Endothelial cell of umbilical vein (primary cell): ENCODE data around the gene TCIRG1. TPM values are rescaled to one million over a fixed set of nuclear protein-coding genes. Genes with fewer than 3 reads are reported as not detected.

Experiments used
- BruUV-seq: library from RNA; stranded (reverse); fragments of 400-500 nt; replicated peaks from 2 replicates; lab custom pipeline; 2021; lab: Mats Ljungman, UMichigan
- CTCF ChIA-PET: fragments of 300-600, 350-600 bp; sonication (Branson Sonifier 250); formaldehyde crosslinking; loops from one replicate; lab custom pipeline; 2021; ENCODE audit warnings: antibody characterized with exemption, inconsistent platforms; lab: Charles Lee
- POLR2A ChIA-PET: fragments of 300-600, 350-600 bp; sonication (Branson Sonifier 250); formaldehyde crosslinking; loops from one replicate; lab custom pipeline; 2021; ENCODE audit warnings: antibody characterized with exemption, inconsistent platforms; lab: Charles Lee
- DNase-seq: peaks from one replicate; pipeline ENCODE4 v3.0.0-alpha.2; 2011; ENCODE audit warnings: low read depth, low spot score
- FAIRE-seq: peaks from 2 replicates; lab custom pipeline; 2011; peaks lifted over from hg19 to GRCh38; lab: Jason Lieb, UNC
- H2AFZ ChIP-seq: 2 replicates; pipeline ENCODE4 v1.6.0; 2012; ENCODE audit warnings: low read depth, low read length, control low read depth, inconsistent platforms
- H3K27ac ChIP-seq: 2 replicates; pipeline ENCODE4 v1.5.1; 2011; ENCODE audit warnings: low read depth, mild to moderate bottlenecking, control low read depth, low read length, moderate library complexity; ENCODE audit not compliant: insufficient read depth
- H3K27me3 ChIP-seq, 2 experiments: 2 replicates each; pipeline versions ENCODE4 v1.6.0 to v1.6.1; 2011; ENCODE audit warnings: low read length in 2 of 2, mixed read lengths in 1 of 2; ENCODE audit not compliant: control insufficient read depth in 2 of 2, insufficient read depth in 2 of 2
- H3K36me3 ChIP-seq, 2 experiments: 2 replicates in 1 of 2; 3 replicates in 1 of 2; pipeline ENCODE4 v1.5.1; 2011; ENCODE audit warnings: low read length in 2 of 2, mild to moderate bottlenecking in 1 of 2, moderate library complexity in 1 of 2; ENCODE audit not compliant: control insufficient read depth in 2 of 2, insufficient read depth in 2 of 2; ENCODE audit errors: extremely low read depth in 1 of 2
- H3K4me1 ChIP-seq: 3 replicates; pipeline ENCODE4 v1.5.1; 2011; ENCODE audit warnings: mild to moderate bottlenecking, low read length; ENCODE audit not compliant: control insufficient read depth, insufficient read depth; ENCODE audit errors: extremely low read depth
- H3K4me2 ChIP-seq: 2 replicates; pipeline ENCODE4 v1.6.1; 2011; ENCODE audit warnings: low read length, control low read depth, mixed read lengths; ENCODE audit not compliant: insufficient read depth
- H3K4me3 ChIP-seq, 3 experiments: fragments of 200-600 bp in 1 of 3; sonication (generic), shearing (Covaris generic) in 1 of 3; replicated peaks in 1 of 3; 2 replicates each; pipeline ENCODE4 v1.5.1; 2011 to 2016; ENCODE audit warnings: control low read depth in 3 of 3, low read length in 3 of 3, mild to moderate bottlenecking in 2 of 3, inconsistent platforms in 1 of 3, low read depth in 1 of 3, moderate library complexity in 1 of 3; ENCODE audit not compliant: insufficient read depth in 1 of 3
- H3K79me2 ChIP-seq: 2 replicates; pipeline ENCODE4 v1.6.0; 2012; ENCODE audit warnings: low read length, inconsistent platforms; ENCODE audit not compliant: control insufficient read depth, insufficient read depth
- H3K9ac ChIP-seq: replicated peaks from 2 replicates; pipeline ENCODE3; 2011; ENCODE audit warnings: low read length, control low read depth; ENCODE audit not compliant: insufficient read depth; ENCODE audit errors: extremely low read depth
- H3K9me1 ChIP-seq: replicated peaks from 3 replicates; pipeline ENCODE4 v1.6.0; 2011; ENCODE audit warnings: mild to moderate bottlenecking, low read length; ENCODE audit not compliant: control insufficient read depth, insufficient read depth; ENCODE audit errors: extremely low read depth
- H3K9me3 ChIP-seq: replicated peaks from 2 replicates; pipeline ENCODE4 v1.5.1; 2012; ENCODE audit warnings: low read length, inconsistent platforms; ENCODE audit not compliant: control insufficient read depth, insufficient read depth
- H4K20me1 ChIP-seq: replicated peaks from 2 replicates; pipeline ENCODE3; 2011; ENCODE audit warnings: mild to moderate bottlenecking, low read length; ENCODE audit not compliant: control insufficient read depth, insufficient read depth; ENCODE audit errors: extremely low read depth
- CTCF ChIP-seq, 2 donors: IDR thresholded peaks; 1 replicate in 1 of 2; 2 replicates in 1 of 2; pipeline ENCODE4 v1.5.1; 2011; ENCODE audit warnings: low read length in 2 of 2, mild to moderate bottlenecking in 2 of 2, moderate library complexity in 2 of 2, control low read depth in 1 of 2, inconsistent platforms in 1 of 2, low read depth in 1 of 2; ENCODE audit not compliant: insufficient read depth in 1 of 2; ENCODE audit errors: extremely low read depth in 1 of 2
- POLR2AphosphoS5 ChIP-seq: IDR thresholded peaks from 2 replicates; pipeline ENCODE4 v1.6.1; 2012; ENCODE audit warnings: low read depth, mild to moderate bottlenecking, control low read depth, low read length, moderate library complexity; ENCODE audit not compliant: insufficient read depth
- dilution Hi-C: fragments of 300-500 bp; cut with MboI; formaldehyde crosslinking; loops from one replicate; pipeline ENCODE4 v1.15.0; 2019; ENCODE audit warnings: low sequenced_read_pairs; ENCODE audit not compliant: extremely low pct_ligation_motif_present
- intact Hi-C: fragments of 100-400 bp; cut with micrococcal nuclease; formaldehyde crosslinking; loops from one replicate; pipeline ENCODE4 v1.10.0; 2022
- polyA plus RNA-seq, 4 experiments: library from polyadenylated mRNA; depleted of rRNA in 3 of 4; stranded (reverse) in 3 of 4; unstranded in 1 of 4; fragments of >200 nt; gene quantifications; 2 replicates each; pipeline versions ENCODE4 v1.2.1 to v1.2.3, GENCODE V29; 2011 to 2012; ENCODE audit warnings: missing spikeins in 1 of 4
- total RNA-seq: library from RNA; stranded (reverse); gene quantifications from 2 replicates; pipeline ENCODE4 v1.2.3, GENCODE V29; 2021
- TF ChIP-seq, protein P1 (sequence below): IDR thresholded peaks from 2 replicates; pipeline ENCODE4 v1.6.1; 2011; ENCODE audit not compliant: insufficient read depth, insufficient read length

The TCIRG1 gene
- total and polyA plus RNA-seq, 2 donors (not counting 3 experiments of a cell fraction or from before 2014, with no cell fraction given): 134 to 183 TPM

- CTCF ChIA-PET: no interaction called here
- no peak for TF ChIP-seq POLR2AphosphoS5
- no peak for TF ChIP-seq CTCF (IDR thresholded peaks at IDR 0.05; ENCODE audit: extremely low read depth in 1 of 2, insufficient read depth in 1 of 2, low read depth in 1 of 2, low read length in 2 of 2)
- TF ChIP-seq, protein P1, sequence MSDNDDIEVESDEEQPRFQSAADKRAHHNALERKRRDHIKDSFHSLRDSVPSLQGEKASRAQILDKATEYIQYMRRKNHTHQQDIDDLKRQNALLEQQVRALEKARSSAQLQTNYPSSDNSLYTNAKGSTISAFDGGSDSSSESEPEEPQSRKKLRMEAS: no peak
Observed at GRCh38 chr11:68048681-68049508, 10.1 kb downstream of the TCIRG1 start.

More at GRCh38 chr11:68048681-68049508, 10.1 kb downstream of the TCIRG1 start:
- dilution Hi-C loops (no loop called here), intact Hi-C loops (no loop called here)
- Histone ChIP-seq H4K20me1 (no peaks in the 10 kb centered on the region), H2AFZ (no peak overlapping the region), H3K4me1 (no peaks in the 10 kb centered on the region), H3K9me3 (no peaks in the 10 kb centered on the region), H3K79me2 (no peaks in the 10 kb centered on the region), H3K9ac (no peak overlapping the region), H3K4me2 (no peak overlapping the region), H3K4me3 (no peak overlapping the region), H3K36me3 (peaks cover 4 to 52% of the 10 kb centered on the region in 2 experiments), H3K27ac (no peak overlapping the region), H3K27me3 (no peaks in the 10 kb centered on the region), H3K9me1 (no peaks in the 10 kb centered on the region)
- FAIRE-seq (no peak), DNase-seq (no peak)
- POLR2A ChIA-PET: no interaction called here
- BruUV-seq: no TSS peak
